ENCODE data around the gene MSANTD2. TPM values are rescaled to one million over a fixed set of nuclear protein-coding genes. Genes with fewer than 3 reads are reported as not detected.

Gene MSANTD2
- total RNA-seq, 1 experiment from 2014 or later = 8.6 TPM

DNA sequence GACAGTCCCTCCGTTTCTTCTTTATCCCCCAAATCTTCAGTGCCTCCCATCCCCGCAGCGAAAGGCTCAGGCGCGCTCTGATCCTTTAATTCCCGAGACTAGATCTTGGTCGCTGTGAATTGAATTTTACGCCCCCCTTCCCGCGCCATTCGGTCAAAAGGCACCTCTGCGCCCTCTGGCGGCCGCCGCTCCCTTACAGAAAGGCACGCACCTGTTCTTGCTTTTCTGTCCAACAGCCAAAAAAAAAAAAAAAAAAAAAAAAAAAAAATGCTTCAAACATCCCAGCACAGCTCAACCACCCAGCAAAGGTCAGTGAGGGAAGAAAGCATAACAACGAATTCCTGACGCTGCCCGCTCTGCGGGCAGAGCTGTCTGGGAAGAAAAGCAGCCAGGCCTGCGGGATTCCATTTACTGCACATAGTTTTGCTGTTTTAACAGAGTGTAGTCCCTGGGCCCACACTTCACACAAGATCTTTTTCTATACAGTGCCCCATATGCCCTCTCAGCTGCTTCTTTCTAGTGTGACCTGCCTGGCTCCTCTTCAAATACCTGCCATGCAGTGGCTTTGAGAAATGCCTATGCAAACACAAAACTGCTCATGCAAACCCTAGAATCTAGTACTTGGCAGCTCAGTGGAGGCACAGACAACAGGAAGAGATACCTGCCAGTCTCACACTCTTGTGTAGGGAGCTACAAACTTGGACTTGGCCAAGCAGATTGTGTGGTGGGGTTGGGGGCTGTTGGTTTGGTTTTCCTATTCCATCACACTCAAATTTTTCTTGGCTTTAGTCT, 36.9 kb downstream of the MSANTD2 start:
- H3K4me1 ChIP-seq (ENCODE audit: control insufficient read depth in 1 of 2, insufficient read depth in 2 of 2, low read length in 2 of 2) = peaks cover 18 to 32% of the 10 kb centered on the region in 2 experiments
- H3K9me3 ChIP-seq (ENCODE audit: control insufficient read depth in 1 of 2, insufficient read depth in 1 of 2, low read depth in 1 of 2, low read length in 2 of 2) = no peaks in the 10 kb centered on the region
- POLR2A ChIA-PET = interaction anchor here (0.7 to 0.8 kb wide), 2 partner anchors 15 to 17 kb away, joined by 3 read pairs; no protein-coding TSS in a partner anchor
- no peak for TF ChIP-seq SRF (IDR thresholded peaks at IDR 0.05; ENCODE audit: low read depth)
- TF ChIP-seq YY1 (IDR thresholded peaks at IDR 0.05; ENCODE audit: extremely low read depth, insufficient replicate concordance, low read depth, low read length) = peak; percentile 39
- TF ChIP-seq, protein P1, sequence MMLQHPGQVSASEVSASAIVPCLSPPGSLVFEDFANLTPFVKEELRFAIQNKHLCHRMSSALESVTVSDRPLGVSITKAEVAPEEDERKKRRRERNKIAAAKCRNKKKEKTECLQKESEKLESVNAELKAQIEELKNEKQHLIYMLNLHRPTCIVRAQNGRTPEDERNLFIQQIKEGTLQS (IDR thresholded peaks at IDR 0.05) = no peak
- TF ChIP-seq FOSL1 (IDR thresholded peaks at IDR 0.05; ENCODE audit: low read depth) = no peak
- TF ChIP-seq POLR2A (IDR thresholded peaks at IDR 0.05; ENCODE audit: borderline replicate concordance, extremely low read depth, insufficient read depth, insufficient read length) = no peak
- TF ChIP-seq, protein P2, sequence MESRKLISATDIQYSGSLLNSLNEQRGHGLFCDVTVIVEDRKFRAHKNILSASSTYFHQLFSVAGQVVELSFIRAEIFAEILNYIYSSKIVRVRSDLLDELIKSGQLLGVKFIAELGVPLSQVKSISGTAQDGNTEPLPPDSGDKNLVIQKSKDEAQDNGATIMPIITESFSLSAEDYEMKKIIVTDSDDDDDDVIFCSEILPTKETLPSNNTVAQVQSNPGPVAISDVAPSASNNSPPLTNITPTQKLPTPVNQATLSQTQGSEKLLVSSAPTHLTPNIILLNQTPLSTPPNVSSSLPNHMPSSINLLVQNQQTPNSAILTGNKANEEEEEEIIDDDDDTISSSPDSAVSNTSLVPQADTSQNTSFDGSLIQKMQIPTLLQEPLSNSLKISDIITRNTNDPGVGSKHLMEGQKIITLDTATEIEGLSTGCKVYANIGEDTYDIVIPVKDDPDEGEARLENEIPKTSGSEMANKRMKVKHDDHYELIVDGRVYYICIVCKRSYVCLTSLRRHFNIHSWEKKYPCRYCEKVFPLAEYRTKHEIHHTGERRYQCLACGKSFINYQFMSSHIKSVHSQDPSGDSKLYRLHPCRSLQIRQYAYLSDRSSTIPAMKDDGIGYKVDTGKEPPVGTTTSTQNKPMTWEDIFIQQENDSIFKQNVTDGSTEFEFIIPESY (IDR thresholded peaks at IDR 0.05; ENCODE audit: extremely low read depth, insufficient replicate concordance, low read length) = no peak
- no peak for TF ChIP-seq EZH2 (IDR thresholded peaks at IDR 0.05)
- TF ChIP-seq, protein P3, sequence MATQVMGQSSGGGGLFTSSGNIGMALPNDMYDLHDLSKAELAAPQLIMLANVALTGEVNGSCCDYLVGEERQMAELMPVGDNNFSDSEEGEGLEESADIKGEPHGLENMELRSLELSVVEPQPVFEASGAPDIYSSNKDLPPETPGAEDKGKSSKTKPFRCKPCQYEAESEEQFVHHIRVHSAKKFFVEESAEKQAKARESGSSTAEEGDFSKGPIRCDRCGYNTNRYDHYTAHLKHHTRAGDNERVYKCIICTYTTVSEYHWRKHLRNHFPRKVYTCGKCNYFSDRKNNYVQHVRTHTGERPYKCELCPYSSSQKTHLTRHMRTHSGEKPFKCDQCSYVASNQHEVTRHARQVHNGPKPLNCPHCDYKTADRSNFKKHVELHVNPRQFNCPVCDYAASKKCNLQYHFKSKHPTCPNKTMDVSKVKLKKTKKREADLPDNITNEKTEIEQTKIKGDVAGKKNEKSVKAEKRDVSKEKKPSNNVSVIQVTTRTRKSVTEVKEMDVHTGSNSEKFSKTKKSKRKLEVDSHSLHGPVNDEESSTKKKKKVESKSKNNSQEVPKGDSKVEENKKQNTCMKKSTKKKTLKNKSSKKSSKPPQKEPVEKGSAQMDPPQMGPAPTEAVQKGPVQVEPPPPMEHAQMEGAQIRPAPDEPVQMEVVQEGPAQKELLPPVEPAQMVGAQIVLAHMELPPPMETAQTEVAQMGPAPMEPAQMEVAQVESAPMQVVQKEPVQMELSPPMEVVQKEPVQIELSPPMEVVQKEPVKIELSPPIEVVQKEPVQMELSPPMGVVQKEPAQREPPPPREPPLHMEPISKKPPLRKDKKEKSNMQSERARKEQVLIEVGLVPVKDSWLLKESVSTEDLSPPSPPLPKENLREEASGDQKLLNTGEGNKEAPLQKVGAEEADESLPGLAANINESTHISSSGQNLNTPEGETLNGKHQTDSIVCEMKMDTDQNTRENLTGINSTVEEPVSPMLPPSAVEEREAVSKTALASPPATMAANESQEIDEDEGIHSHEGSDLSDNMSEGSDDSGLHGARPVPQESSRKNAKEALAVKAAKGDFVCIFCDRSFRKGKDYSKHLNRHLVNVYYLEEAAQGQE (IDR thresholded peaks at IDR 0.05; ENCODE audit: low read depth) = no peak
- TF ChIP-seq TCF7L2 (IDR thresholded peaks at IDR 0.05; ENCODE audit: borderline replicate concordance, extremely low read depth, insufficient read depth, insufficient read length) = no peak
- no peak for TF ChIP-seq CBX3 (IDR thresholded peaks at IDR 0.05; ENCODE audit: low read depth)
- peak; percentile 52; the same call in 1 of the 2 replicates for TF ChIP-seq MAX (IDR thresholded peaks at IDR 0.05)
- TF ChIP-seq POLR2AphosphoS5 (IDR thresholded peaks at IDR 0.05; ENCODE audit: low read depth, low read length) = peak; percentile 48
- TF ChIP-seq SIN3A (IDR thresholded peaks at IDR 0.05; ENCODE audit: low read depth) = no peak
- no peak for TF ChIP-seq CEBPB (IDR thresholded peaks at IDR 0.05; ENCODE audit: low read depth)
- TF ChIP-seq, protein P4, sequence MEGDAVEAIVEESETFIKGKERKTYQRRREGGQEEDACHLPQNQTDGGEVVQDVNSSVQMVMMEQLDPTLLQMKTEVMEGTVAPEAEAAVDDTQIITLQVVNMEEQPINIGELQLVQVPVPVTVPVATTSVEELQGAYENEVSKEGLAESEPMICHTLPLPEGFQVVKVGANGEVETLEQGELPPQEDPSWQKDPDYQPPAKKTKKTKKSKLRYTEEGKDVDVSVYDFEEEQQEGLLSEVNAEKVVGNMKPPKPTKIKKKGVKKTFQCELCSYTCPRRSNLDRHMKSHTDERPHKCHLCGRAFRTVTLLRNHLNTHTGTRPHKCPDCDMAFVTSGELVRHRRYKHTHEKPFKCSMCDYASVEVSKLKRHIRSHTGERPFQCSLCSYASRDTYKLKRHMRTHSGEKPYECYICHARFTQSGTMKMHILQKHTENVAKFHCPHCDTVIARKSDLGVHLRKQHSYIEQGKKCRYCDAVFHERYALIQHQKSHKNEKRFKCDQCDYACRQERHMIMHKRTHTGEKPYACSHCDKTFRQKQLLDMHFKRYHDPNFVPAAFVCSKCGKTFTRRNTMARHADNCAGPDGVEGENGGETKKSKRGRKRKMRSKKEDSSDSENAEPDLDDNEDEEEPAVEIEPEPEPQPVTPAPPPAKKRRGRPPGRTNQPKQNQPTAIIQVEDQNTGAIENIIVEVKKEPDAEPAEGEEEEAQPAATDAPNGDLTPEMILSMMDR (IDR thresholded peaks at IDR 0.05 in 2 of 3, conservative IDR thresholded peaks at IDR 0.05 in 1 of 3; ENCODE audit: borderline replicate concordance in 1 of 3, insufficient read depth in 1 of 3, low read depth in 2 of 3, low read length in 2 of 3) = peak; percentile 81 to 90 (median 82)
- TF ChIP-seq RAD21 (IDR thresholded peaks at IDR 0.05; ENCODE audit: low read depth) = peak; percentile 72
- no peak for TF ChIP-seq JUND (IDR thresholded peaks at IDR 0.05)
- ATAC-seq (peak; percentile 46), DNase-seq (ENCODE audit: low read depth, low spot score) (peak; percentile 61)
- RAD21 ChIA-PET (ENCODE audit: low non-redundant PET in 1 of 2, low total read pairs in 2 of 2, uncharacterized antibody in 2 of 2, unreplicated experiment in 2 of 2) = interaction anchor here (0.6 to 1.8 kb wide), 3 partner anchors 17 to 141 kb away, joined by 3 to 5 read pairs (median 4); partner anchors contain the start of genes SIAE (in 1 of the 2), SPA17 (in 1 of the 2) and TBRG1 (in 1 of the 2)
- H2AFZ ChIP-seq (ENCODE audit: low read depth, low read length, poor library complexity, severe bottlenecking) = peak overlapping the region; percentile 90
- no peaks in the 10 kb centered on the region; the same call in 1 of the 2 replicates for H4K20me1 ChIP-seq (ENCODE audit: insufficient read depth)
- H3K79me2 ChIP-seq (ENCODE audit: insufficient read depth, low read length) = no peaks in the 10 kb centered on the region
- peak overlapping the region; percentile 84 for H3K27ac ChIP-seq (ENCODE audit: low read depth, low read length)
- H3K9me2 ChIP-seq (ENCODE audit: insufficient read depth) = no peaks in the 10 kb centered on the region
- intact Hi-C loops (cut with micrococcal nuclease) = loop anchor here (1.0 to 2.0 kb wide), 3 partner anchors 17 to 94 kb away; no protein-coding TSS in a partner anchor
- BruUV-seq (replicated peaks) = no TSS peak
- H3K36me3 ChIP-seq (ENCODE audit: control insufficient read depth in 1 of 2, insufficient read depth in 2 of 2, low read length in 2 of 2) = peaks cover 0 to 5% of the 10 kb centered on the region in 2 experiments; a peak in 1 of 4 replicates
- peak overlapping the region; percentile 98 for H3K4me2 ChIP-seq (ENCODE audit: low read length)
- H3K27me3 ChIP-seq (ENCODE audit: insufficient read depth, low read length) = no peaks in the 10 kb centered on the region
- CTCF ChIA-PET = interaction anchor here (0.5 to 3.2 kb wide), 18 partner anchors 9 to 710 kb away, joined by 3 to 28 read pairs (median 4); partner anchors contain the start of genes SIAE and SPA17
- peak overlapping the region; percentile 65 for H3K9ac ChIP-seq (ENCODE audit: low read length)
- H3K4me3 ChIP-seq (replicated peaks in 1 of 2; ENCODE audit: low read depth in 1 of 2, low read length in 2 of 2) = peak overlapping the region; percentile 66 to 77

Data from HCT116 (cell line).